IPS-NIHi7 (cell line): Measurements from ENCODE around the gene COL27A1.

Experiments used
- DNase-seq: peaks from one replicate; pipeline ENCODE4 v3.0.0; 2012; ENCODE audit warnings: mixed read lengths; ENCODE audit errors: extremely low spot score

Gene COL27A1

GRCh38 chr9:114149181-114149580 lies 6.2 kb upstream of the COL27A1 start:
- DNase-seq = no peak

GRCh38 chr9:114149765-114150340 lies 5.5 kb upstream of the COL27A1 start:
- no peak for DNase-seq

DNA sequence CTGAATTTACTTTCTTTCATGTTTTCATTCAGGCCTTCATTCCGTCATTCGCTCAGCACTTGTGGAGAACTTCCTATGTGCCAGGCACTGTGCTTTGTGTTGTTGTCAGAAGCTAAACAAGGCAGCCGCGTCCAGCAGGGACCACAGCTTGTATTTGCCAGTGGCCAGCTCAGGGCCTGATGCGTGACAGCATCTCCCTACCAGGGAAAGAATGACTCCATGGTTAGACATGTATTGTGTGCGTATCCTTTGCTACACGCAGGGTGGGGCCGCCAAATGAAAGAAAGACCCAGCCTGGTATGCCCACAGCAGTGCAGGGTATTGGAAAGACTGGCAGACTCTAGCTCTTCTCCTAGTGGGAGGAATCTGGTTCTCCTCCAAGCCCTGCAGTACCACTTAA lies 4.7 kb upstream of the COL27A1 start:
- DNase-seq = no peak

DNA sequence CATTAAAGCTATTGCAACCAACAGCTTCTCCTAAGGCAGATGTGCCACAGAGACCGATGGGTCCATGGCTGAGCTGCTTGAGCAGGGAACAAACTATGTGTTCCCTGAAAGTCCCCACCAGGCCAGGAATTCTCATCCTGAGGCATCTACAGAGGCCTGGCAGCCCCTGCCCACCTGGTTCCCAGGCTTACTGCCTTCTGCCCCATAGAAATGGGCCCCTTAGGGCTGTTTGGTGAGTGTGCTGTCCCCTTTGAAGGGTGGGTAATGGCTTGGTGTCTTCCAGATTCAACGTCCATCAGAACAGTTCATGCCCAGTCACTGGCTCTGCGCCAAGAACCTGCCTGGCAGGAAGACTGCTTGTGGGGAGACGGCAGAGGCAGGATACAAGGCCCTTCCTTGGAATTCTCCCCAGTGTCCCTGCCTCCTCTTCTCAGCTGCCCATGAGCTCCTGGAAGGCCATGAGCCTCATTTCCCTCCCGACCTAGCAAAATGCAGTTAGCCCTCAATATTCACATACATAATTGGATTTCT lies 3.8 kb upstream of the COL27A1 start:
- no peak for DNase-seq

DNA sequence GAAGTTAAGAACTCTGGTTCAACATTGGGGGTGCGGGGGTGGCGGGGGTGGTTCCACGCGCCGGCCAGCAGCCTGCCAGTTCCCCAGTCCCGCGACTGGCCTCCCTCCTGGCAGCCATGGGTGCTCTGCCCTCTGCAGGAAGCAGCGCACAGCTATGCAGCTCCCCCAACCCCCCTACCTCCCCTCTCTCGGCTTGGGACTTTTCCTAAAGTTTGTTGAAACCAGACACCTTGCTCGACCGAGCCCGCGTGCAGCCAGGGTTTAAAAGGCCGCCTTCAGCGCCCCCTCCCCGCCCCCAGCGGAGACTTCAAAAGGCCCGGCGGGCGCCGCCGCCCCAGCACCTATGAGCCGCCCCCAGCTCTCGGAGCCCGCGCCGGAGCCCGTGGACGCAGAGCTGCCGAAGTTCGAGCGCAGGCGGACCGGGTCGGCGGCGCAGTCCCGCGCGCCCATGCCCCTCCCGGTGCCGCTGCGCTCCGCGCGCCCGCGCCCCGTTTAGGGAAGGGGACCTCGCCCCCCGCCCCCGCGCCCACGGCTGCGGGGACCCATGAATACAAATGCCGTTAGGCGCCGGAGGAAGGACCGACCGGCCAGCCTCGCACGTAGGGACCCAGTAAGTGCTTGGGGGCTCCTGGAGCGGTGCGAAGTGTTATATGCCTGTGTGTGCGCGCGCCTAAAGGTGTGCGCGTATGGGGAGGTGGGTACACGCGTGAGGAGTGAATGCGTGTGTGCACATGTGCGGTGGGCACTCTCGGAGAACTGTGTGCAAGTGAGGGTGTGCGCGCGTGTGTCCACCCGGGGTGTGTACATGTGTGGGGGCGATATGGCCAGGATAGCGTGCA lies 1.4 kb upstream of the COL27A1 start:
- DNase-seq = peak; percentile 75

DNA sequence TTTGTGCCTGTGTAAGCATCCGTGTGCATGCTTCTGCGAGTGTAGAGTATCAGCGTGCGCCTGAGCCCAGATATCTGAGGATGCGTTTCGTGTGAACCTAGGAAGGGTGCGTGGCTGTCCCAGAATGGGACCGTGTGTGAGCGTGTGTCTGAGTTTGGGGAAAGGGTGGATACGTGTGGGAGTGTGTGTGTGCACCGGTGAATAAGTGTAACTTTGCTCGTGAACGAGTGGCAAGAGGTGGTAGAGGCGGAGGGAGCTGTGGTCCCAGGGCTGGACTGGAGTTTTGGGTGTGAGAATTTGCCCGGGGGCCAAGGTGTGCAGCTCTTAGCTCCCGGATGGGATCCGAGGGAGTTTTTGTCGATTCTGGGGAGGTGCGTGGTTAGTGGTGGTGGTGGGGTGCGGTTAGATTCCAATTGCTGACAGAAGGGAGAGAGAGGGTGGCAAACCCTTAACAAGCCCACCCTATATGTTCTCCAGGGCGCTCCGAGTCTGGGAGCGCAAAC lies 686 bp upstream of the COL27A1 start:
- no peak for DNase-seq

DNA sequence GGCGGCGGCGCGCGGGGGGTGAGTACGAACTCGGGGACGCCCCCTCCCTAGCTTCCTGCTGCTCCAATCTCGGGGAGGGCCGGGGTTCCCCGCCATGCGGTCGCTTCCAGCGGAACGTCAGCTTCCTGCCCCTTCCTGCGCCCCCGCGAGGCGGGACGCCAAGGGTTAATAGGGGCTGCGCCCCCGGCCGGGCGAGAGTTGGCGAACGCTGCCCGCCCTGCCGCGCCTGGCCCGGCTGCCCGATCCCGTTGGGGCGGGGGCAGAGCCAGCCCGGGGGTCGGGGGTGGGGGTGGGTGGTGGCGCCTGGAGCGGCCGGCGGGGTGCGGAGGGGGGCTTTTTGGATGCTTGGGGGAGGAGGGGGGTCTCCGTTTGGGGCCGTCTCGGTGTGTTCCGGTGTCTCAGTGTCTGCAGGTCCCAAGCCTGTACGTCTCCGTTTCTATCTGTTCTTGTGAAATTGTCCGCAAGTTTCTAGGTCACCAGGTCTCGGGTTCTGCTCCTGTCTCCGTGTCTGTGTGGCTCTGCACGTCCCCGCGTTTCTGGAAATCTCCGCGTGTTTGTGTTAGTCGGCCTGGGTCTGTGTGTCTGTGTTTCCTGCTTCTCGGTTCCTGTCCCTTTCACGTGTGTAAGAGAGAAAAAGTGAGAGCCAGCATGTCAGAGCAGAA lies 789 bp downstream of the COL27A1 start:
- DNase-seq = peak; percentile 47

GRCh38 chr9:114156657-114157421 lies 1.5 kb downstream of the COL27A1 start:
- peak; percentile 45 for DNase-seq

DNA sequence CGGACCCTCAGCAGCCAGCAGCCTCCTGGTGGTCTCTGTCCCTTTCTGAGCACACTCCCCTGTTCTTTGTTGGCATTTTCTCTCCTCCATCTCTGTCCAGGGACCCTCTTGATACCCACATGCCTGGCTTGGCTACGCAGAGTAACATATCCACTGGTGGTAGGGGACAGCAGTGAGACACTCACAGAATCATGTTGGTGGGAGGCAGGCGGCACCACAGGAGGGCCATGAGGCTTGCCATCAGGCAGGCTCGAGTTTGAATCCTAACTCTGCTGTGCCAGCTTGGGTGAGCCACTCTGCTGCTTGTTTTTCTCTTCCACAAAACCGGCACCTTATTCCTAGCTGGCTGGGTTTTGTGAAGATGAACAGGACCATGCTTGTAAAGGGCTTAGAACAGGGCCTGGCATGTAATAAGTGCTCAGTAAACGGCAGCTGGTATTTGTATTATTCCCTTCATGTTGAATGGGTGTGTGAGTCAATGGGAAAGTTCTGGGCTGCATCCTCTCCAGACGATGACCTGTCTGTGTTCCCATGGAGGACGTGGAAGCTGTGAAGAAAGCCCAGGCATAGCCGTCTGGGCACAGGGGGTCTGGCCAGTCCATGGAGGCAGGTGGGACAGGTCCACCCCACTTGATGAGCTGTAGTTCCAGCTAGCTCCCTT lies 2.3 kb downstream of the COL27A1 start:
- no peak for DNase-seq

DNA sequence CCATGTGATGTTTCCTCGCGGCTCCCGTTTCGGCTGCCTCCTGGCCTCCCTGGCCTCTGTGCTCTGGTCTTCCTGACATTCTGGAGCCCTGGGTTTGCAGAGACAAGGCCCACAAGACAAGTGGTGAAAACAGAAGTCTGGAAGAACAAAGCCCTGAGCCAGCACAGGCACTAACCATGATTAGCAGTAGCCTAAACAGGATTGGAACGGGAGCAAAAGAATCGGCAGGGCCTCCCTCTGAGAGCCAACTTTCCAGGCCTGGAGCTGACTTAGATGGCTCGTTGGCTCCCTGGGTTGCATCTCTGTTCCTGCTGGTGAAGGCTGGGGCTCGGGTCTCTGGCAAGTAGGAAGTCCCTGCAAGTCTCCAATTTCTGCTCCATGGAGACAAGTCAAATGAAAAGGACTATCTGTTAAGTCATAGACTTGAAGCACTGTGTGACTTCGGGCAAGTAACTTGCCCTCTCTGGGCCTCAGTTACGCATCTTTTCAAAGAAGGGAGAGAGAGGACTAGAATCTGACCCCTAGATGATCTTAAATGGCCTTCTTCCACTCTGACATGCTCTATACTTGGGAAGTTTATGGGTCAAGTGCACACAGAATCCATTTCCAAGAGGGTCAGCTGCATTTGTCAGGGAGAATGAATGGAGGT lies 3.3 kb downstream of the COL27A1 start:
- DNase-seq = no peak

GRCh38 chr9:114159691-114160090 lies 4.4 kb downstream of the COL27A1 start:
- no peak for DNase-seq

DNA sequence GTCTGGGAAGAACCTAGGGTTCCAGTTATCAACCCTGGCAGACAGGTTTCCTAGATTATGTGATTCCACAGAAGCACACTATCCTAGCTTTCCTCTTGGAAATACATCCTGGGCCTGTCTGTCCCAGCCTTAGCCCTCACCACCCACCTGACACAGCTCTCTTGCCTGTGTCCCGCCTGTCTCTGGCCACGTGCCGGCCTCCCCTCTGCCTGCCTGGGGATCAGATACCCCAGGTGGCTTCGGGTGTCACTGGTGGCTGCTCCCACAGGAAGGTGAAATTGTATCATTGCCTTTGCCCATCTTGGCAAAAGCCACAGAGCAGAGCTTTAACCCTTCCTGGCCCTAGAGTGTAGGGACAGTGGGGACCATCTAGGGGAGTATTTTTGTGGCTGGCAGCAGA lies 6.2 kb downstream of the COL27A1 start:
- DNase-seq = no peak

- DNase-seq = peak; percentile 65
Observed at GRCh38 chr9:114163517-114163951, 8.2 kb downstream of the COL27A1 start.

DNA sequence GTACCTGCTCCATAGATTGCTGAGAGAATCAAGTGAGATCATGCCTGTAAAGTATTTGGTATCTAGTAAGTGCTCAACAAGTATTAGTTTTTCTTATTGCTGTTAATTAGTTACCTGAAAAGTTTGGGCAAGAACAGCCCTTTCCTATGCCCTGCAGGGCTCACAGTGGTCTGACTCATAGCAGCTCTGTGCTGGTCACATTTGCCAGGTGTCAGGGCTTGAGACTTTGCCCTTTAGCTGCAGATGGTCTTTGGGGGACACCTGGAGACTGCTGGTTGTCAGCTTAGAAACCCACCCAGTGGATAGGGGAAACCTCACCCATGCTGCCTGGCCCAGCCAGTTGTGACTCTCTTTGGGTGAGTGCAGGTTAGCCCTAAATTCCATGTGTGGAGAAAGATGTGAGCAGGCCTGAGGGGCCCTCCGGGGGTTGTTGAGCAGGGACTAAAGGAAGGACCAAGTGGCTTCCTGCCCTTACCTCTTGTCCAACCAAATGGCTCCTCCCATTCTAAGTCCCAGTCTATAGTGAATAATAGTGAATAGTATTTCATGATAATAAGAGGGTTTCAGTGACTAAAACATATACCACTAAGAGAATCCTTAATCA lies 9.0 kb downstream of the COL27A1 start:
- DNase-seq = no peak

GRCh38 chr9:114165407-114166102 lies 10.2 kb downstream of the COL27A1 start:
- no peak for DNase-seq

DNA sequence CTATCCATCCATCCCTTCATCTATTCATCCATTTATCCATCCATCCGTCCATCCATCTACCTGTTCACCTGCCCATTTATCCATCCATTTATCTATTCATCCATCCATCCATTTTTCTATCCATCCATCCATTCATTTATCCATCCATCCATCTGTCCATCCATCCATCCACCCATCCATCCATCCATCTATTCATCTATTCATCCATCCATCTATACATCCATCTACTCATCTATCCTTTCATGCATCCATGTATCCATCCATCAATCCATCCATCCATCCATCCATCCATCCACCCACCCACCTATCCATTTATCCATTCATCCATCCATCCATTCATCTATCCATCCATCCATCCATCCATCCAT lies 10.8 kb downstream of the COL27A1 start:
- DNase-seq = no peak

DNA sequence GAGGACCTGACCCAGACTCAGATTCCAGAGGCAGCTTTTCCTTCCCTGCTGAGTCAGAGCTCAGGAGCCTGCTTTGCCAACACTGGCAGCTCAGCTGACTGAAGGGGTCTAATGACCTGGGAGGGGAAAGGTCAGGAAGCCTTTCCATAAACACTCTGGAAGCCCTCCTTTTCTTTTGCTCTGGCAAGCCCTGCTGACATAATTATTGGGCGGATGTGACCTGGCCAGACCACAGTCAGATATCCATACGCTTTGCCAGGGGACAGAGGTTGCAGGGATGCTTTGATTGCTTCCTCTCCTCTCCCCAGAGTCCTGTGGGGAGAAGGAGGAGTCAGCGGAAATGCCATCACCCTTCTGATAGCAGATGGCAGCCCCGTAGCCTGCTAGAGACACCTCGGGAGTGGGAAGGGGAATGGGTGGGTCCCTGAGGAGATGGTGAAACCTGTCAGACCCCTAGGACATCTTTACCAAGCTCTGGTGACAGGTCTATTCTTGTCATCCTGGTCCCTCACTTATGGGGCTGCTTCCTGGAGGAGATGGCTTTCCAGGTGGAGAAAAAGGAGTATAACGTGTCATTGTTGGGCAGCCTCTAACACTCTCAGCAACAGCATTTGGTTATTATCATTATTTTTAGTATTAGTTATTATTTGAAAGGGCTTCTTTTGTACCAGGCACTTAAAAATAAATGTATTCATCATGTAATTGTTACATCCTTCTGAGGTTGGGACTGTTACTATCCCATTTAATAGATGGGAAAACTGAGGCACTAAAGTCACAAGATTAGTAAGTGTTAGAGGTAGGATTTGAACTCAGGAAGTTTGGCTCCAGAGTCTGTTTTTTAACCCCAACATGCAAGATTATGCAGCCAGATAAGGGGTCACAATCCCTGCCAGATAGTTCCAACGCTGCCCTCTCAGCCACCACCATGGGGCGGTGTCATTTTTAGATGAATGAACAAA lies 11.6 kb downstream of the COL27A1 start:
- no peak for DNase-seq

- no peak for DNase-seq
Observed at GRCh38 chr9:114167591-114168091, 12.3 kb downstream of the COL27A1 start.
